ENCODE results near the gene PRKCA.

- TF ChIP-seq EZH2phosphoT487 (IDR thresholded peaks at IDR 0.05; ENCODE audit: borderline replicate concordance, low read length) = no peak
- no peak for TF ChIP-seq CTCF (conservative IDR thresholded peaks at IDR 0.05; ENCODE audit: low read depth, low read length)
- no peak for TF ChIP-seq EZH2 (IDR thresholded peaks at IDR 0.05; ENCODE audit: low read length, unreplicated experiment)
Measured at GRCh38 chr17:66605541-66605940, 303.1 kb downstream of the PRKCA start.
